ENCODE data around the gene GOLGA5. TPM values are rescaled to one million over a fixed set of nuclear protein-coding genes. Genes with fewer than 3 reads are reported as not detected.

GOLGA5 gene
- total and polyA plus RNA-seq, 2 donors (not counting 1 experiment from before 2014, with no cell fraction given): 13.3 to 23.1 TPM

DNA sequence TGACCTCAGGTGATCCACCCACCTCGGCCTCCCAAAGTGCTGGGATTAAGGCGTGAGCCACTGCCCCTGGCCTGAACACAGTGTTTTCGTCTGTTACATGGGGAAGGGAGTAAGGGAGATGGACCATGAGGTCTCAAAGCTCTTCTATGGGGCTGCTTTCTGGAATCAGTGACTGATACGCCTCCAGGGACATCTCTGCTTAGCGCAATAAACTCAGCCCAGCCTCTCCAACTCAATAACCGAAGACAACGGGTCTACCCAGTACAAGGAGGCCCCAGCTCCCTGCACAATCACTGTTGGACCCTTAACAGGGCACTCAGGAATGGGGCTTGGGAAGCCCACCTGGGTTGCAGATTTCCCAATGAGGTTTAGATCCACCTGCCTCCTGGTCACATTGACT, 86.2 kb downstream of the GOLGA5 start:
- ATAC-seq (ENCODE audit: low read depth): no peak
- no peak overlapping the region for H3K9ac ChIP-seq (ENCODE audit: low read length)
- H3K27me3 Mint-ChIP-seq: peaks cover 42% of the 10 kb centered on the region
- no peak for DNase-seq
- no peak overlapping the region for H3K4me3 ChIP-seq (ENCODE audit: control extremely low read depth in 1 of 5, extremely low read depth in 1 of 5, insufficient read depth in 1 of 5, low read depth in 2 of 5, low read length in 4 of 5)
- peaks cover 0 to 14% (median 3%) of the 10 kb centered on the region in 4 experiments for H3K27me3 ChIP-seq (replicated peaks in 1 of 4; ENCODE audit: control extremely low read depth in 1 of 4, control insufficient read depth in 3 of 4, insufficient read depth in 4 of 4, low read length in 3 of 4)
- H3K9me3 Mint-ChIP-seq (ENCODE audit: insufficient read depth): peaks cover 2% of the 10 kb centered on the region
- WGBS (ENCODE audit: insufficient coverage): 97% methylated on average over 5 of the region's 7 CpGs
- H2AFZ ChIP-seq (ENCODE audit: insufficient read depth, low read depth, low read length, poor library complexity, severe bottlenecking): no peak overlapping the region
- H3K27ac ChIP-seq (ENCODE audit: low read length in 2 of 2): no peak overlapping the region
- peaks cover 0 to 7% (median 0%) of the 10 kb centered on the region in 3 donors for H3K9me3 ChIP-seq (ENCODE audit: control extremely low read depth in 1 of 3, control insufficient read depth in 2 of 3, insufficient read depth in 1 of 3, low read length in 2 of 3)
- H3K4me3 Mint-ChIP-seq: no peak overlapping the region
- H3K4me1 Mint-ChIP-seq: no peaks in the 10 kb centered on the region
- TF ChIP-seq CTCF (IDR thresholded peaks at IDR 0.05) (no peak), EZH2 (IDR thresholded peaks at IDR 0.05; ENCODE audit: borderline replicate concordance, insufficient read depth, low read depth, low read length, poor library complexity, severe bottlenecking) (no peak)
- no peaks in the 10 kb centered on the region for H3K79me2 ChIP-seq (ENCODE audit: control insufficient read depth, insufficient read depth, low read length)
- CTCF ChIA-PET: no interaction called here
- no peak overlapping the region for H3K27ac Mint-ChIP-seq
- intact Hi-C loops (cut with micrococcal nuclease): no loop called here
- H3K4me1 ChIP-seq (ENCODE audit: control insufficient read depth in 2 of 2, insufficient read depth in 2 of 2, low read length in 2 of 2): no peaks in the 10 kb centered on the region
- no peaks in the 10 kb centered on the region for H3K36me3 ChIP-seq (replicated peaks in 1 of 2; ENCODE audit: control extremely low read depth in 1 of 2, control insufficient read depth in 1 of 2, extremely low read depth in 1 of 2, insufficient read depth in 2 of 2, low read length in 1 of 2)
- no peak overlapping the region for H3K4me2 ChIP-seq (replicated peaks; ENCODE audit: low read depth, low read length, poor library complexity, severe bottlenecking)
- POLR2A ChIA-PET: no interaction called here
- no peaks in the 10 kb centered on the region for H4K20me1 ChIP-seq (ENCODE audit: control insufficient read depth, insufficient read depth, low read length, poor library complexity, severe bottlenecking)

- no peaks in the 10 kb centered on the region for H3K4me1 ChIP-seq (ENCODE audit: control insufficient read depth in 2 of 2, insufficient read depth in 2 of 2, low read length in 2 of 2)
- CTCF ChIA-PET: no interaction called here
- no peak overlapping the region for H3K4me2 ChIP-seq (replicated peaks; ENCODE audit: low read depth, low read length, poor library complexity, severe bottlenecking)
- H3K36me3 ChIP-seq (replicated peaks in 1 of 2; ENCODE audit: control extremely low read depth in 1 of 2, control insufficient read depth in 1 of 2, extremely low read depth in 1 of 2, insufficient read depth in 2 of 2, low read length in 1 of 2): no peaks in the 10 kb centered on the region
- no peak overlapping the region for H3K4me3 ChIP-seq (ENCODE audit: control extremely low read depth in 1 of 5, extremely low read depth in 1 of 5, insufficient read depth in 1 of 5, low read depth in 2 of 5, low read length in 4 of 5)
- H3K9me3 ChIP-seq (ENCODE audit: control extremely low read depth in 1 of 3, control insufficient read depth in 2 of 3, insufficient read depth in 1 of 3, low read length in 2 of 3): peaks cover 0 to 7% (median 0%) of the 10 kb centered on the region in 3 donors
- no peak overlapping the region for H2AFZ ChIP-seq (ENCODE audit: insufficient read depth, low read depth, low read length, poor library complexity, severe bottlenecking)
- intact Hi-C loops (cut with micrococcal nuclease): no loop called here
- DNase-seq (no peak), ATAC-seq (ENCODE audit: low read depth) (no peak)
- Mint-ChIP-seq H3K4me3 (no peak overlapping the region), H3K9me3 (ENCODE audit: insufficient read depth) (peaks cover 2% of the 10 kb centered on the region), H3K27ac (no peak overlapping the region), H3K4me1 (no peaks in the 10 kb centered on the region), H3K27me3 (peaks cover 45% of the 10 kb centered on the region)
- no peak for TF ChIP-seq CTCF (IDR thresholded peaks at IDR 0.05)
- TF ChIP-seq EZH2 (IDR thresholded peaks at IDR 0.05; ENCODE audit: borderline replicate concordance, insufficient read depth, low read depth, low read length, poor library complexity, severe bottlenecking): no peak
- POLR2A ChIA-PET: no interaction called here
- no peak overlapping the region for H3K9ac ChIP-seq (ENCODE audit: low read length)
- WGBS (ENCODE audit: insufficient coverage): 45% methylated on average over 10 of the region's 12 CpGs
- no peaks in the 10 kb centered on the region for H4K20me1 ChIP-seq (ENCODE audit: control insufficient read depth, insufficient read depth, low read length, poor library complexity, severe bottlenecking)
- H3K79me2 ChIP-seq (ENCODE audit: control insufficient read depth, insufficient read depth, low read length): no peaks in the 10 kb centered on the region
- no peak overlapping the region for H3K27ac ChIP-seq (ENCODE audit: low read length in 2 of 2)
- H3K27me3 ChIP-seq (replicated peaks in 1 of 4; ENCODE audit: control extremely low read depth in 1 of 4, control insufficient read depth in 3 of 4, insufficient read depth in 4 of 4, low read length in 3 of 4): peaks cover 0 to 19% (median 4%) of the 10 kb centered on the region in 4 experiments
Measured at GRCh38 chr14:92880851-92881250, 86.7 kb downstream of the GOLGA5 start.
